GM12873 (cell line): ENCODE results near the gene C1D.

ENCODE experiments used
- CTCF ChIP-seq: IDR thresholded peaks from 2 replicates; pipeline ENCODE4 v1.5.1; 2012; ENCODE audit warnings: low read depth, mild to moderate bottlenecking, moderate library complexity, low read length, control low read depth; ENCODE audit not compliant: insufficient read depth; ENCODE audit errors: missing control alignments

The C1D gene

GRCh38 chr2:68030529-68030928 is 32.3 kb downstream of the C1D start:
- TF ChIP-seq CTCF, result no peak

- TF ChIP-seq CTCF, result no peak
Measured at GRCh38 chr2:68027959-68028358, 34.8 kb downstream of the C1D start.

- TF ChIP-seq CTCF, result no peak
Measured at GRCh38 chr2:68024450-68024849, 38.4 kb downstream of the C1D start.

- no peak for TF ChIP-seq CTCF
Measured at GRCh38 chr2:68023904-68024303, 38.9 kb downstream of the C1D start.

- TF ChIP-seq CTCF, result no peak
Measured at GRCh38 chr2:68018727-68019126, 44.1 kb downstream of the C1D start.

GRCh38 chr2:68009526-68009925 is 53.3 kb downstream of the C1D start:
- TF ChIP-seq CTCF, result no peak

GRCh38 chr2:68000170-68000825 is 62.5 kb downstream of the C1D start:
- TF ChIP-seq CTCF, result no peak

GRCh38 chr2:67999332-67999731 is 63.5 kb downstream of the C1D start:
- TF ChIP-seq CTCF, result no peak
